Islet of Langerhans (tissue), 1 donor: ENCODE data around the gene SAMD13.
A peak's percentile ranks its signal among the peaks of the same experiment; 100 is the strongest.
"Not testable (repeated sequence)": the region's sequence is repeated elsewhere in the genome, so short reads cannot be mapped to it uniquely, and the experiment has no call there.

ENCODE experiments used
- FAIRE-seq: peaks from one replicate; lab custom pipeline; 2011; peaks lifted over from hg19 to GRCh38; lab: Jason Lieb, UNC

The SAMD13 gene

DNA sequence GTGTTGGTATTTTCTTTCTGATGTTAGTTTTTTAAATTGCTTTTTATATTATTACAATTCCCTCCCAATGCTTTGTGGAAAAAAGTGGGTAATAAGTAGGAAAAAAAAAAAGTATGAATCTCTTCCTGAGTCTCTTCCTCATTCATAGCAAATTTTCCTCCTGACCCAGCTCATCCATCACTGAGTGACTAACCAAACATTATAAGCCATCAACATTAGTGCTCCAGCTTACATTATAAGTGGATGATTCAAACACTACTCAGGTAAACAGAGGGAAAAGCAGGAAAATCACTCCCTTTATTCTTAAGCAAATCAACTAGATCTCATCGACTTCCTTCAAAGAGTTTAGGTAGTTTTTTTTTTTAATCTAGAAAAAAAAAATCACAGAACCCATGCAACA, 15.4 kb upstream of the SAMD13 start:
- peak; percentile 86 for FAIRE-seq

DNA sequence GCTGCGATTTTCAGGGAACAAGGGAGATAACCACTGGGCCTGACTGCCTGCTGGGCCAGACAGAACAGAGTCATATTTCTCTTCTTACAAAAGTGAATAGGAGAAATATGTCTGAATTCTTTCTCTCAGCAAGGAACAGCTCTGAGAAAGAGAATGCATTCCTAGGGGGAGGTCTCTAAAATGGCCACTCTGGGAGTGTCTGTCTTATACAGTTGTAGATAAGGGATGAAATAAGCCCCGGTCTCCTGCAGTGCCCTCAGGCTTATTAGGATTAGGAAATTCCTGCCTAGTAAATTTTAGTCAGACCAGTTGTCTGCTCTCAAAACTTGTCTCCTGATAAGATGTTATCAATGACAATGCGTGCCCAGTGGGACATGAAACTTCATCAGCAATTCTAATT, 14.1 kb upstream of the SAMD13 start:
- not testable (repeated sequence) for FAIRE-seq

GRCh38 chr1:84289169-84289785, 12.2 kb upstream of the SAMD13 start:
- no peak for FAIRE-seq

DNA sequence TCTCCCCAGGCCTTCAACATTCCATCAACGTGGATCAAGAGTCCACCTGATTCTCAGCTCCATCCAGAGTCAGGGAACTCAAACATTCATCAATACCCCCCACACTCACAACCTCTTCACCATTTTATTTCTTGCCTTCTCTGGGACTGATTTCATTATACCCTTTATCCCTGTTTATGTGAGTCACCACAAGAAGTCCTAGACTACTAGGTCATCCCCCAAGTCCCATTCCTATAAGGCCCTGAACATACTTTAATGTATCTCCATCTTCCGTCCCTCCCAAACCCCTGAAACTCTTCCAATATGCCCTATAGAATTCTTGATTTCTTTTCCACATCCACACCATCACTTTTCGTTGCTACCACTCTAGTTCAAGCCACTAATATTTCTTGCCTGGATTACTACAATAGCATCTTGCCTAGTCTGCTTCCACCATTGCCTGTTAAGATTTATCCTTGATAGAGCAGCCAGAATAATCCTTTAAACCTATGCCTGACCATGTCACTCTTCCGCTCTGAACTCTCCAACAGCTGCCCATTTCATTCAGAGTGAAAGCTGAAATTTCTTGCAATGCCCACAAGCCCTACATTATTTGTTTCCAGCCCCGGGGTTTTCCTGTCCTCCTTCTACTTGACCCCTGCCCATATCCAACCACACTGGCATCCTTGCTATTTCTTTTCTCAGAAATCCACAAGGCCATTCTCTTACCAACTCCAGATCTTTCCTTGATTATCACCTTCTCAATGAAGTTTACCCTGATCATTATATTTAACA, 9.4 kb upstream of the SAMD13 start:
- FAIRE-seq, result no peak

DNA sequence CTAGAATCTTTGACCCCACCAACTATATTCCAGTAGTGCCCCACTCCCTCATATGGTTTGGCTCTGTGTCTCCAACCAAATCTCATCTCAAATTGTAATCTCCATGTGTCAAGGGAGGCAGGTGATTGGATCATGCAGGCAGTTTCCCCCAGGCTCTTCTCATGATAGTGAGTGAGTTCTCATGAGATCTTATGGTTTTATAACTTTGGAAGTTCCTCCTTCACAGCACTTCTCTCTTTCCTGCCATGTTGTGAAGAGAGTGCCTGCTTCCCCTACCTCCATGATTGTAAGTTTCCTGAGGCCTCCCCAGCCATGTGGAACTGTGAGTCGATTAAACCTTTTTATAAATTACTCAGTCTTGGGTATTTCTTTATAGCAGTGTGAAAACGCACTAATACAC, 7.7 kb upstream of the SAMD13 start:
- no peak for FAIRE-seq

- no peak for FAIRE-seq
These were observed 6.8 kb upstream of the SAMD13 start for GRCh38 chr1:84294751-84295150.

DNA sequence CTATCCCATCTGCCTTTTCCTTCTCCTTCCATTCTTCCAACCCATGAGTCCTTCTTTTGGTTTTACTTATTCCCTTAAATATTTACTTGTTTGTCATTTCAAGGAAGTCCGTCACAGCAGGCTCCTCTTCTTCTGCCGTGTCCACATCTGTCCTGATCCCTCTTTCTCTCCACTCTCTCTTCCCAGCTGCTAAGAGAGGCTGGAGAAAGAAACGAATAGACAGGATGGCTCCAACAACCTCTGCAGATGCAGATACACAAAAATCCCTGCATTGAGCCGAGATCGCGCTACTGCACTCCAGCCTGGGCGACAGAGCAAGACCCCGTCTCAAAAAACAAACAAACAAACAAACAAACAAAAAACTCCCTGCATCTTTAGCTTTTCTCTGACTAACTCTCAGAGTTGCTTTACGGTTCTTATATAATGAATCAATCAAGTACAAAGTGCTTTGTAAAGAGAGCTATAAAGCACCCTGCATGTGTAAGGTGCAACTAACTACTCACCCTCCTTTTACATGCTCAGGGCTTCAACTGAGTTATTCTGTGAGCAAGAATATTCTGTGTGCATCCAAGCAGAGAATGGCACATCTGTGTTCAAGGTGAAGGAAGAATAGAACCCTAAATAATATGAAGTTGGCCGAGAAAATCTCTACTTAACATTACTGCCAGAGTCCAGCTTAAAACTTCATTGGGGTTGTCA, 3.8 kb upstream of the SAMD13 start:
- no peak for FAIRE-seq

DNA sequence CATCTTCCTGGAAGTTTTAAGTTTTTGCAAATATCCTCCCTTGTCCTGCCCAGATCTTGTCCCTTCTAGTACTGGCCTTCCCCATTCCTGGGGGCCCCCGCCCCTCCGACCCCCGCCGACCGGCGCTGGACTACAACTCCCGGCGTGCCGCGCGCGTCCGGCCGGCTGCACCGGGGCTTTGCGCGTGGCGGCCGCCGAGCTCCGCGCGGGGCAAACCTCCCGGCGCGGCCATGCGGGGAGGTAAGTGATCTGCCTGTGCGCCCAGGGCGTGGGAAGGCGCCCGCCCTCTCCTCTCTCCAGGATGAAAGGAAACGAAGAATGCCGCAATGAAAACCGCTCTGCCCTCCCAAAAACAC, 3.2 kb upstream of the SAMD13 start:
- no peak for FAIRE-seq

DNA sequence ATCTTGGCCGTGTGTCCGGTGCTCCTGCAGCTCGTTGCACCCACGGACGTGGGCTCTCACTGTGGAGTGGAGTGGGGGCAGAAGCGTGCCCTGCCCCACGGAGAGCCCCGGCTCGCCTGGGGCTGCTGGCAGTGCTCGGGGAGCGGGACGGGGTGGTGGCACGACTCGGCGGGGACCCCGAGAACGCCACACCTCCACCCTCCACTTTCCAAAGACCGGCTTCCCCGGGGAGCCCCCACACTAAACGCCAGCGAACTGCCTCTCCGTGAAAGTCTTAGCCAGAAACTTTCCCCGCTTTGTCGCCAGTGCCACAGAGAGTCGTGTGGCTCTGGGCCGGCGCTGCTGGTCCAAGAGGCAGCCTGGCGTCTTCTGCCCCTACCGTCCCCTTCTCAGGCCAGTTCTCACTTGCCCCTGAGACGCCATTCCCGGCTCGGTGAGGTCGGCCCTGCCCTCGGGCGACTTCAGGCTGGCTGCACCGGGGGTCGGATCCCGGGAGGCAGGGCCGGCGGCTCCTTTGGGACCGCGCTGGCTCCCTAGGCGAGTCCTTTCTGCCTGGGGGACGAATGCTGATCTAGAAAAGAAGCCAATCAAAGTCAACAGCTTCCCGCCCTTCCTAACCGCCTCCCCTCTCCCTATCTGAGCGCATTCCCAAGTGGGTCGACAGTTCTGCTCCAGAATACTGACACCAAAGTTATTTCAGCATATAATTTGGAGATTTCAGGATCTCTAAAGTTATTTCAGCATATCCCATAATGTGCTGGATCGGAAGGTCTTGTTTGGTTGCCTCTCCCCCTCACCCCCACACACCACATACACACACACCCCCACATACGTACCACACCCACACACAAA, 2.6 kb upstream of the SAMD13 start:
- FAIRE-seq, result no peak

GRCh38 chr1:84299536-84300170, 1.9 kb upstream of the SAMD13 start:
- FAIRE-seq, result no peak

DNA sequence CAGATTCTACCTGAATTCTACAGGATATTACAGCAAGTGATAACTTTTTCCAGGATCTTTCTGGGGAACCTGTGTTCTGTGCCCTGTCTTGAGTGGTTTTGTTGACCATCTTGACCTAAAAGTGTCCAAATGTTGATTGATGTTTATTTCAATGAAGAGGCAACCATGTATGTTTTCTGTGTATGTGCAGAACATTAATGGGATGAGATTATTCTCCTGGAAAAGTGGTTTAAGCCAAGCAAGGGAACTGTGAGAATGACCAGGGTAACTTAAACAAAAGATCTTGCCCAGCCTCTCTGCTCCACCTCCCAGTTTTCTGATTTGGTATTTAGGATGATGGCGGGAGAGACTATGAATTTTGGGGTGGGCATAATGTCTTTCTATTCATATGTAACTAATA, 1.0 kb upstream of the SAMD13 start:
- no peak for FAIRE-seq

DNA sequence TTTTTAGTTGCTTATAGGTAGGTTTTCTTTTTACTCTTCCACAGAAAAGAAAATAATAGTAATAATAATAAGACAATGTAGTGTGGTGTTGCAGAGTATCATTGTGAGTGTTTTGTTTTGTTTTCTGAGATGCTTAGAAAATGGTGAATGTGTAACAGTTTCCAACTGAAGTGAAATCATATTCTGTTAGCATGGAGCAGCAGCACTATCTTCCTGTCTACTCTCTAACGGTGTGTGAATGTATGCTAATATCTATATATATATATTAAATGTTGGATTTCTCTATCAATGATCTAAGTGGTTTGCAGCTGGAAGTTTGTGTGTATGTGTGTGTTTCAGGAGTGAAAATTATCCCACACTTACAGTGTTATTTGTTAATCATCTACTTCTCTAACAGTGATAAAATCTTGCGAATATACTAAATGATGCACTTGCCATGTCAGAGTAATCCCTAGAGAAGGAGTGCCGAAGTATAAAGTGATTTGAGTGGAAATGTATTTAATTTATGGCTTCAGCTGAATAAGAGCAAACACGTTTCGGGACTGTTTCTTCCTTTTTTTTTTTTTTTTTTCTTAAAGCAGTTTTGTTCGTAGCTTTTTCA, 377 bp downstream of the SAMD13 start:
- FAIRE-seq, result peak; percentile 97

GRCh38 chr1:84303314-84303830, 1.9 kb downstream of the SAMD13 start:
- FAIRE-seq, result no peak

DNA sequence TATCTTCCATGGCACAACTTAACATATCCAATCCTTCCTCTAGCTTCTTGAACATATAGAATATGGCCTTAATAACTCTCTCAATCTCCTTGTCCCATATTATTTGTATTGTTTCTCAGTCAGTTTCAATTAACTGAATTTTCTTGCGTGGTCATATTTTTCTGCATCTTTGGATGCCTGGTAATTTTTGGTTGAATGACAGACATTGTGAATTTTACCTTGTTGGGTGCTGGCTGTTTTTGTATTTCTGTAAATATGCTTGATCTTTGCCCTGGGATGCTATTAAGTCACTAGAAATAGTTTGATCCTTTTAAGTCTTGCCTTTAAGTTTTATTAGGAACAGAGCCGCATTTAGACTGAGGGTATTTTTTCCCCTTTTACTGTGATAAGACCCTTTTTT, 5.9 kb downstream of the SAMD13 start:
- FAIRE-seq, result no peak

- FAIRE-seq, result peak; percentile 79
These were observed 9.8 kb downstream of the SAMD13 start for GRCh38 chr1:84311296-84311695.

- FAIRE-seq, result no peak
These were observed 18.2 kb downstream of the SAMD13 start for GRCh38 chr1:84319662-84320061.

GRCh38 chr1:84327830-84328229, 26.3 kb downstream of the SAMD13 start:
- FAIRE-seq, result no peak

DNA sequence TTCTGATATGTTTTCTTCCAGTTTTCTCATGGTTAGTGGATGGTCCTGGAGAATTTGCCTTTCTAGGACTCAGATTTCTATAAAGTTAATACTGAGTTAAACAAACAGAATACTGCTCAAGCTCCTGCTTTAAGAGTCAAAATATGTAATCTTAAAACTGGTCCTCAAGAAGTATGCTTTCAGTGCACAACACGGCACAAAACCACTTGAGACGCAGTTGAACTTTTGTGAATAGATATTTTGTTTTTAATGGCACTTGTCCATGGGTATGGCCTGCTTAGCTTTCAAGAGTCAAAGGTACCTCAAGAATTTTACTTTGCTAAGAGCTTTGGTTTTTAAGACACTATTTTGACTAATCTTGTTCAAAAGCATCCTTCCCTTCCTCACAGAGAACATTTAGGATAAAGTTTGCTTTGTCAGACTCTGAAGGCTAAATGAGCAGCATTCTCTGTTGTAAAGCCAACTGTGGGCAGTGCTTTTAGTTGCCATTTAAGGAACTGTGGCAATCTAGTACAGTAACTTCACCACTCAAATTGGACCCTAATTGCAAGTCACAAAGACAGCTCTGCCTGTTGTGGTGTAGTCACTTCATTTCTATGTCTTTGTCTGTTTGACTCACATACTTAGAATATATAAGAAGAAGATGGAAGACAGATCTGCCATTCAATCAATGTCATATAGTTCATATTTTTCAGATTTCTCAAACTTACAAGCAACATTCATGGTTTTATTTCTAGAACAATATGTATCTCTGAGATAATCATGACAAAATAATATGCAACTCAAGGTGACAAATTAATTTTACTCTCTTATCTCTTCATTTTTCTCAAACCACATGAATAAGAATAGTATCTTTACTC, 28.8 kb downstream of the SAMD13 start:
- no peak for FAIRE-seq

GRCh38 chr1:84339503-84339902, 38.0 kb downstream of the SAMD13 start:
- FAIRE-seq, result no peak

DNA sequence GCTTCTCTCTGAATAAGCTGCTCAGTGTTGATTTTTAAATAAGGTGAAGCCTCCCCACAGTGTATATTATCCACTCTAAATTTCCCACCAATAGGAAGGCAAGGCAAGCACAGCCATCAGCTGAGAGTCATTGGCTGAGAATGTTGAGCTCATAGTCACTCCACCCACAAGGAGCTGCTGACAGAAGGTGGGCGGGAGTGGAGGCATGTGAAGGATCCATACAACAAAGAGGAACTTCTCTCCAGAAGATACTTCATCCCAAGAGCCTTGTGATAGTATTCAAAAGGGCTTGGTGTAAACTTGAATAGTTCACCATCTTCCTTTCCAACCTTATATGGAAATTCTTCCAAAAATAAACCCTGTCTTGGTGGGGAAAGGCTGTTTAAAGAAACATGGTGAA, 42.8 kb downstream of the SAMD13 start:
- no peak for FAIRE-seq

DNA sequence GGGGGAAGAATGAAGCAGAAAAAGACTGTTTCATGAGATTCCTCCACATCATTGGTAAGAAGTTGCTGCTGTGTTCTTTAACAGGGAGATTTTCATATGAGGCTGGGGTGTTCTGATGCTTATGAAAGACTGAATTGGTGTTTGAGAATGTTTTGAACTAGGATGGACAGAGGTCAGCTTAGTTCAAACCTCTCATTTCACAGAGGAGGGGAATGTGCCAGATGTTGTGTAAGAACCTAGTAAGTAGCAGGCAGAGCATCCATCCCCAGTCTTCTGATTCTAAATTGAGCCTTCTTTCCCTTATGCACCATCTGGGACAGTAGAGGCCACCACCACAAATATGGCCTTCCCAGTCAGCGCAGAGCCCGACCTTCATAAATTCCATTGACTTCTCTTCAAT, 43.7 kb downstream of the SAMD13 start:
- no peak for FAIRE-seq
